Measurements from ENCODE around the gene CELF4. TPM values are rescaled to one million over a fixed set of nuclear protein-coding genes. Genes with fewer than 3 reads are reported as not detected.

Gene CELF4
- total and polyA plus RNA-seq, 5 donors from 2014 or later, result 0.08 to 0.30 (median 0.08) TPM; not detected in 2

- H3K4me1 Mint-ChIP-seq, result no peaks in the 10 kb centered on the region
- DNase-seq (no peak), ATAC-seq (ENCODE audit: low read depth in 2 of 2) (no peak)
- no peaks in the 10 kb centered on the region for H3K27me3 Mint-ChIP-seq
- no peak overlapping the region for H3K27ac Mint-ChIP-seq
- Histone ChIP-seq H3K27me3 (ENCODE audit: control insufficient read depth, insufficient read depth, low read length) (no peaks in the 10 kb centered on the region), H3K36me3 (ENCODE audit: control insufficient read depth, insufficient read depth, low read length) (no peaks in the 10 kb centered on the region), H3K9me3 (ENCODE audit: control insufficient read depth in 2 of 2, low read length in 2 of 2) (no peaks in the 10 kb centered on the region), H3K4me1 (ENCODE audit: control insufficient read depth, insufficient read depth, low read length, poor library complexity, severe bottlenecking) (no peaks in the 10 kb centered on the region), H3K27ac (ENCODE audit: insufficient read depth, low read length, poor library complexity, severe bottlenecking) (no peak overlapping the region), H3K4me3 (ENCODE audit: low read depth, low read length) (no peak overlapping the region)
- peaks cover 0 to 2% (median 0%) of the 10 kb centered on the region in 7 donors for H3K9me3 Mint-ChIP-seq
- H3K4me3 Mint-ChIP-seq, result no peak overlapping the region
- no peaks in the 10 kb centered on the region for H3K36me3 Mint-ChIP-seq
These were observed 135.8 kb downstream of the CELF4 start for GRCh38 chr18:37429791-37430190.

GRCh38 chr18:37428288-37428974 lies 137.2 kb downstream of the CELF4 start:
- ATAC-seq (ENCODE audit: low read depth in 2 of 2) (no peak), DNase-seq (no peak)
- Mint-ChIP-seq H3K36me3 (no peaks in the 10 kb centered on the region), H3K4me1 (no peaks in the 10 kb centered on the region), H3K27ac (no peak overlapping the region), H3K9me3 (peaks cover 0 to 2% (median 0%) of the 10 kb centered on the region in 7 donors), H3K27me3 (no peaks in the 10 kb centered on the region), H3K4me3 (no peak overlapping the region)
- Histone ChIP-seq H3K27me3 (ENCODE audit: control insufficient read depth, insufficient read depth, low read length) (no peaks in the 10 kb centered on the region), H3K9me3 (ENCODE audit: control insufficient read depth in 2 of 2, low read length in 2 of 2) (no peaks in the 10 kb centered on the region), H3K27ac (ENCODE audit: insufficient read depth, low read length, poor library complexity, severe bottlenecking) (no peak overlapping the region), H3K4me3 (ENCODE audit: low read depth, low read length) (no peak overlapping the region), H3K36me3 (ENCODE audit: control insufficient read depth, insufficient read depth, low read length) (no peaks in the 10 kb centered on the region), H3K4me1 (ENCODE audit: control insufficient read depth, insufficient read depth, low read length, poor library complexity, severe bottlenecking) (no peaks in the 10 kb centered on the region)

DNA sequence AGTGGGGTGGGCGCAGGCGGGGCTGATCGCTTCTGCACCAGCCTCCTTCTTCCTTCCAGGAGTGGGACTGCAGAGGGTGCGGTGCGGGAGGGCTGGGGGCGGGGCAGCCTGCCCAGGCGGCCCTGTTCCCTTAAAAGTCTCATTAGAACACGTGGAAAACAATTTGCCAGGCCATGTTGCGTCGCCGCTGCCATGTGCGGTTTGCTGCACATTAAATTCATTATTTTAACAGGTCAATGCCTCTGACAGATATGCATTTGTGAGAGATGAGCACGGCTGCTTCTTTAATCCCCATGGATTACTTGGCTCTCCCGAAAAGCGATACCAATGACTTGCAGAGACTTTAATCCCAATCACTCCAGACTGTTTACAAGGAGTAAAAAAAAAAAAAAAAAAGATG lies 139.0 kb downstream of the CELF4 start:
- no peak overlapping the region for H3K27ac ChIP-seq (ENCODE audit: insufficient read depth, low read length, poor library complexity, severe bottlenecking)
- no peaks in the 10 kb centered on the region for H3K27me3 ChIP-seq (ENCODE audit: control insufficient read depth, insufficient read depth, low read length)
- ATAC-seq (ENCODE audit: low read depth in 2 of 2) (no peak), DNase-seq (no peak)
- no peak overlapping the region for H3K4me3 ChIP-seq (ENCODE audit: low read depth, low read length)
- H3K36me3 ChIP-seq (ENCODE audit: control insufficient read depth, insufficient read depth, low read length), result no peaks in the 10 kb centered on the region
- H3K4me1 ChIP-seq (ENCODE audit: control insufficient read depth, insufficient read depth, low read length, poor library complexity, severe bottlenecking), result no peaks in the 10 kb centered on the region
- no peaks in the 10 kb centered on the region for H3K36me3 Mint-ChIP-seq
- no peaks in the 10 kb centered on the region for H3K9me3 Mint-ChIP-seq
- no peaks in the 10 kb centered on the region for H3K4me1 Mint-ChIP-seq
- no peaks in the 10 kb centered on the region for H3K9me3 ChIP-seq (ENCODE audit: control insufficient read depth in 2 of 2, low read length in 2 of 2)
- no peaks in the 10 kb centered on the region for H3K27me3 Mint-ChIP-seq
- H3K4me3 Mint-ChIP-seq, result no peak overlapping the region
- no peak overlapping the region for H3K27ac Mint-ChIP-seq

- no peak overlapping the region for H3K27ac ChIP-seq (ENCODE audit: insufficient read depth, low read length, poor library complexity, severe bottlenecking)
- Mint-ChIP-seq H3K27me3 (no peaks in the 10 kb centered on the region), H3K4me1 (no peaks in the 10 kb centered on the region), H3K4me3 (no peak overlapping the region), H3K36me3 (no peaks in the 10 kb centered on the region), H3K9me3 (peaks cover 0 to 2% (median 0%) of the 10 kb centered on the region in 7 donors), H3K27ac (no peak overlapping the region)
- H3K27me3 ChIP-seq (ENCODE audit: control insufficient read depth, insufficient read depth, low read length), result no peaks in the 10 kb centered on the region
- no peak for ATAC-seq (ENCODE audit: low read depth in 2 of 2)
- no peak overlapping the region for H3K4me3 ChIP-seq (ENCODE audit: low read depth, low read length)
- no peak for DNase-seq
- no peaks in the 10 kb centered on the region for H3K9me3 ChIP-seq (ENCODE audit: control insufficient read depth in 2 of 2, low read length in 2 of 2)
- H3K36me3 ChIP-seq (ENCODE audit: control insufficient read depth, insufficient read depth, low read length), result no peaks in the 10 kb centered on the region
- H3K4me1 ChIP-seq (ENCODE audit: control insufficient read depth, insufficient read depth, low read length, poor library complexity, severe bottlenecking), result no peaks in the 10 kb centered on the region
These were observed 140.4 kb downstream of the CELF4 start for GRCh38 chr18:37425222-37425621.

- Histone ChIP-seq H3K27ac (ENCODE audit: insufficient read depth, low read length, poor library complexity, severe bottlenecking) (no peak overlapping the region), H3K4me1 (ENCODE audit: control insufficient read depth, insufficient read depth, low read length, poor library complexity, severe bottlenecking) (no peaks in the 10 kb centered on the region), H3K27me3 (ENCODE audit: control insufficient read depth, insufficient read depth, low read length) (no peaks in the 10 kb centered on the region), H3K9me3 (ENCODE audit: control insufficient read depth in 2 of 2, low read length in 2 of 2) (no peaks in the 10 kb centered on the region), H3K4me3 (ENCODE audit: low read depth, low read length) (no peak overlapping the region), H3K36me3 (ENCODE audit: control insufficient read depth, insufficient read depth, low read length) (no peaks in the 10 kb centered on the region)
- ATAC-seq (ENCODE audit: low read depth in 2 of 2), result no peak
- Mint-ChIP-seq H3K9me3 (peaks cover 0 to 2% (median 0%) of the 10 kb centered on the region in 7 donors), H3K4me3 (no peak overlapping the region), H3K36me3 (no peaks in the 10 kb centered on the region), H3K27ac (no peak overlapping the region), H3K4me1 (no peaks in the 10 kb centered on the region), H3K27me3 (no peaks in the 10 kb centered on the region)
- DNase-seq, result no peak
These were observed 141.1 kb downstream of the CELF4 start for GRCh38 chr18:37424507-37424906.

GRCh38 chr18:37422596-37422995 lies 143.0 kb downstream of the CELF4 start:
- no peaks in the 10 kb centered on the region for H3K27me3 Mint-ChIP-seq
- Histone ChIP-seq H3K9me3 (ENCODE audit: control insufficient read depth in 2 of 2, low read length in 2 of 2) (no peaks in the 10 kb centered on the region), H3K27ac (ENCODE audit: insufficient read depth, low read length, poor library complexity, severe bottlenecking) (no peak overlapping the region), H3K27me3 (ENCODE audit: control insufficient read depth, insufficient read depth, low read length) (no peaks in the 10 kb centered on the region), H3K4me1 (ENCODE audit: control insufficient read depth, insufficient read depth, low read length, poor library complexity, severe bottlenecking) (no peaks in the 10 kb centered on the region), H3K36me3 (ENCODE audit: control insufficient read depth, insufficient read depth, low read length) (no peaks in the 10 kb centered on the region), H3K4me3 (ENCODE audit: low read depth, low read length) (no peak overlapping the region)
- H3K36me3 Mint-ChIP-seq, result no peaks in the 10 kb centered on the region
- no peaks in the 10 kb centered on the region for H3K4me1 Mint-ChIP-seq
- H3K27ac Mint-ChIP-seq, result no peak overlapping the region
- H3K4me3 Mint-ChIP-seq, result peak overlapping the region in 1 of 4 donors; percentile 55
- DNase-seq, result no peak
- H3K9me3 Mint-ChIP-seq, result peaks cover 0 to 4% (median 0%) of the 10 kb centered on the region in 7 donors
- ATAC-seq (ENCODE audit: low read depth in 2 of 2), result no peak

GRCh38 chr18:37422116-37422515 lies 143.5 kb downstream of the CELF4 start:
- Mint-ChIP-seq H3K9me3 (peaks cover 0 to 4% (median 0%) of the 10 kb centered on the region in 7 donors), H3K4me1 (no peaks in the 10 kb centered on the region), H3K4me3 (no peak overlapping the region), H3K27ac (no peak overlapping the region), H3K27me3 (no peaks in the 10 kb centered on the region), H3K36me3 (no peaks in the 10 kb centered on the region)
- H3K4me1 ChIP-seq (ENCODE audit: control insufficient read depth, insufficient read depth, low read length, poor library complexity, severe bottlenecking), result no peaks in the 10 kb centered on the region
- DNase-seq (no peak), ATAC-seq (ENCODE audit: low read depth in 2 of 2) (no peak)
- H3K27me3 ChIP-seq (ENCODE audit: control insufficient read depth, insufficient read depth, low read length), result no peaks in the 10 kb centered on the region
- no peaks in the 10 kb centered on the region for H3K9me3 ChIP-seq (ENCODE audit: control insufficient read depth in 2 of 2, low read length in 2 of 2)
- no peak overlapping the region for H3K27ac ChIP-seq (ENCODE audit: insufficient read depth, low read length, poor library complexity, severe bottlenecking)
- H3K36me3 ChIP-seq (ENCODE audit: control insufficient read depth, insufficient read depth, low read length), result no peaks in the 10 kb centered on the region
- no peak overlapping the region for H3K4me3 ChIP-seq (ENCODE audit: low read depth, low read length)

DNA sequence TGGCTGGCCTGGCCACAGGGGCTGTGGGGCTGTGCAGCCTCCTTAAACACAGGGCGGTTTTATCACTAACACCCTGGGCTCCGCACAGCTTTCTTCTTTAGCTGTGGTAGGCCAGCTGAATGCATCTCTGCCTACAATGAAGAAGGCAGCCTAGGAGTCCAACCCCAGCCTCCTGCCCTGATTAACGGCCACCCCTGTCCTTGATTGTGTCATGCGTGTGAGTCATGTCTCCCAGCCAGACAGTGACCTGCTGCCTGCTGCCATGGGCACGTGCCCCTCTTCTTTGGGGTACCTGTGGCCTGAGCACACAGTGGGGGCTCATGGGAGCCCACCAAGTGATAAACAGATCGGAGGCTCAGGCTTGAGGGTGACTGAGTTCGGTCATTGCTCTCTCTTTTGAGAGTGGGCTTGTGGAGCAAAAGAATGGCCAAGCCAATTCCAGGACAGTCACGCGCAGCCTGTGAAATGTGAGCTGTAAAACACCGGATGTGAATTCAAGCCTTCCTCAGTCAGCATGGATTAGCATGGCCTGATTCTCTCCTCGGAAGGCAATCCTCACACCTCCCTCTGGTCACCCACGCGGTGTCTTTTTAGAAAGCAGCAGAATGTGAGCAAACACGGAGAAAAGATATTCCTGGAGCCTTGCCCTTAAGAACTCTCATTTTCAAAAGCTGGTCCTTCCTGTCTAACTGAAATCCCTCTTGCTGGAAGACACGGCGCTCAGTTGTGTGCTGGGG lies 144.1 kb downstream of the CELF4 start:
- Mint-ChIP-seq H3K4me3 (no peak overlapping the region), H3K4me1 (no peaks in the 10 kb centered on the region), H3K27ac (no peak overlapping the region), H3K36me3 (no peaks in the 10 kb centered on the region), H3K9me3 (peaks cover 0 to 4% (median 0%) of the 10 kb centered on the region in 7 donors), H3K27me3 (no peaks in the 10 kb centered on the region)
- H3K4me1 ChIP-seq (ENCODE audit: control insufficient read depth, insufficient read depth, low read length, poor library complexity, severe bottlenecking), result no peaks in the 10 kb centered on the region
- no peak for DNase-seq
- H3K4me3 ChIP-seq (ENCODE audit: low read depth, low read length), result no peak overlapping the region
- no peak overlapping the region for H3K27ac ChIP-seq (ENCODE audit: insufficient read depth, low read length, poor library complexity, severe bottlenecking)
- ATAC-seq (ENCODE audit: low read depth in 2 of 2), result no peak
- H3K9me3 ChIP-seq (ENCODE audit: control insufficient read depth in 2 of 2, low read length in 2 of 2), result no peaks in the 10 kb centered on the region
- H3K36me3 ChIP-seq (ENCODE audit: control insufficient read depth, insufficient read depth, low read length), result no peaks in the 10 kb centered on the region
- no peaks in the 10 kb centered on the region for H3K27me3 ChIP-seq (ENCODE audit: control insufficient read depth, insufficient read depth, low read length)
